AG10803 (cell line): ENCODE data around the gene MSI2.

Source experiments
- DNase-seq: peaks from one replicate; pipeline ENCODE4 v3.0.0; 2010; ENCODE audit warnings: low read depth
- H3K4me3 ChIP-seq: 2 replicates; pipeline ENCODE4 v1.5.1; 2011; ENCODE audit warnings: mild to moderate bottlenecking, low read length, control low read depth
- CTCF ChIP-seq: conservative IDR thresholded peaks from 2 replicates; pipeline ENCODE4 v1.5.1; 2011; ENCODE audit warnings: mild to moderate bottlenecking, low read length, control low read depth, inconsistent platforms

The MSI2 gene

GRCh38 chr17:57679356-57679755 lies 423.0 kb downstream of the MSI2 start:
- no peak overlapping the region for H3K4me3 ChIP-seq
- no peak for DNase-seq
- no peak for TF ChIP-seq CTCF

DNA sequence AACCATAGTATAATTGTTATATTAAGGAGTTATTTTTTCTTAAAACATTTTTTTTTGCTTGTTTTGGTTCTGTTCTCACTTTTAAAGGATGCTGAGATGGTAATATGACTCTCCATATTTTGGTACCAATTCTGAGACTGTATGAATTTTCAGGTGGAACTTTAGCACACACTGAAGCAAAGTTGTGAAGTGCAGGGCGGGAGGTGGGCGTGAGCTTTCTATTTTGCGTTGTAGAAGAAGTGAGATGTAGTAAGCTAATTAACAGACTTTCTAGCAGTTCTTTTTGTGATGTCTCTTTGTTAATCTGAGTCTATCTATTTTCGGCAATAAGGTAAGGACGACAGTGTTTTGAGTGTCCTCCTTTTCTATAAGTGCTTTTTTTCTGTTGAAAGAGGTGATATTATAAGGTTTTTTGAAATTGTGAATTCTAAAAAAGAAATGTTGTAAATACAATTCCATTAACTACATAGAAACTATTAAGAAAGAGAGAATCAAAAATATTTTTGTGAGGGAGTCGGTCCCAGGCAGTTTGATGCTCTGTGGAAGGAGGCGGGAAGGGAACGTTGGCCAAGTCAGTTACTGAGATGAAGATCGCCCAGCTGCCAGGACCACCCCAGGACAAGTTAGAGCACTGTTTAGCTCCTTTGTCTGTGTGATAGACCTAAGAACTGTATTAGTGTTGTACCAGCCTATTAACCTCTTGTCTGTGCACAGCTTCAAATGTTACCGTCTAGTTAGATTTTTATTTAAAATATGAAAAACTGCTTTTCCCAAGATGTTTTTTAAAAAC lies 423.8 kb downstream of the MSI2 start:
- no peak for TF ChIP-seq CTCF
- H3K4me3 ChIP-seq, result no peak overlapping the region
- DNase-seq, result no peak

GRCh38 chr17:57682701-57683100 lies 426.4 kb downstream of the MSI2 start:
- DNase-seq, result no peak
- no peak for TF ChIP-seq CTCF
- no peak overlapping the region for H3K4me3 ChIP-seq

- TF ChIP-seq CTCF, result no peak
- H3K4me3 ChIP-seq, result no peak overlapping the region
- DNase-seq, result no peak
Measured at GRCh38 chr17:57684711-57685498, 428.6 kb downstream of the MSI2 start.

DNA sequence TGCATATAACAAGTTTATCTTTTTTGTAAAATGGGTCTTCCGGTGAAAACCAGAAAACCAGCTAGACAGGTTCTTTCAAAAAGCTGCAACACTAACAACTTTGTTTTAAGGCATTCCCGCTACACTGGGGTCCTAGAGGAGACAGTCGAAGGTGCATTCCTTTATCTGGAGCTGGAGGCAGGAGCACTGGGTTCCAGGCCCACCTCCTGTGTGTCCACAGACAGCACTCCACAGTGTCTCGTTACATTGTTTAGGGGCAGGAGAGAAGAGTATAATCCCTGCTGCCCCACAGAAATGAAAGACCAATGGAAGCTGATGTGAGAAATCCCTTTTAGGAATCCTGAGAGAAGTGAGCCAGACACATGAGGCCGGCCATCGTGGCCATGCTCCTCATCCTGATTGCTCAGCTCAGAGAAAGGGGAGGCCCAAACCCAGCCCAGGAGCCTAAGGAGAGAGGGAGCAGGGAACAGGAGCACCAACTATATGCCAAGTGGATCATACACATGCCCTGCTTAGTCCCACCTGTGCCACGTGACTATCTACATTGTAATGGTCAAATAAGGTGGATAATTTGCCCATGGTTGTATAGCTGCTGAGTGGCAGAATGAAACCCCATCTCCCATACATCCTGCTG lies 429.3 kb downstream of the MSI2 start:
- TF ChIP-seq CTCF, result no peak
- no peak for DNase-seq
- no peak overlapping the region for H3K4me3 ChIP-seq

- no peak for DNase-seq
- no peak for TF ChIP-seq CTCF
- H3K4me3 ChIP-seq, result no peak overlapping the region
Measured at GRCh38 chr17:57687642-57688041, 431.3 kb downstream of the MSI2 start.
